A673 (cell line): ENCODE results near the gene FOLR2.

Experiments
- EZH2 ChIP-seq: fragments of 200-600 bp; sonication (generic); IDR thresholded peaks from 2 replicates; pipeline ENCODE4 v1.6.1; 2017; ENCODE audit warnings: borderline replicate concordance, low read depth, mild to moderate bottlenecking, mixed read lengths, antibody characterized with exemption, low read length; ENCODE audit not compliant: poor library complexity, severe bottlenecking
- TF ChIP-seq, protein P1 (sequence below): fragments of 300-800, 200-600 bp; sonication (generic); conservative IDR thresholded peaks from 2 replicates; pipeline ENCODE4 v1.5.1; 2017; ENCODE audit warnings: low read depth, mild to moderate bottlenecking, antibody characterized with exemption, low read length, moderate library complexity, mixed read lengths

DNA sequence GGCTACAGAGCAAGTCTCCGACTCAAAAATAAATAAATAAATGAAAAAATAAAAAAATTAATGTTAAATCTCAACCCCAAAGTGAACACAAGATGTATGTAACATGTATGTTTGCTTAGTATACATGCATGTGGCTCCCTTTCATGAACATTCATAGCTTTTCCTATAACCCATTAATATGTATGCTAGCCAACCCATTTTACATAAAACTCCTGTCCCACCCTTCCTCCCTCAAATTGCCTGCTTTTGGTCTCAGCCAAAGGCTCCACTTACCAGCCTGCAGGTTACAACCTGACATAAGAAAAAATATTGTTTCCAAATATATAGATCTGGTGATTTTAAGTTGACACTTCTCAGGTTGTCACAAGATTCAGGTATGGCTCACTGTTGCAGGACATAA, 28.3 kb upstream of the FOLR2 start:
- TF ChIP-seq, protein P1, sequence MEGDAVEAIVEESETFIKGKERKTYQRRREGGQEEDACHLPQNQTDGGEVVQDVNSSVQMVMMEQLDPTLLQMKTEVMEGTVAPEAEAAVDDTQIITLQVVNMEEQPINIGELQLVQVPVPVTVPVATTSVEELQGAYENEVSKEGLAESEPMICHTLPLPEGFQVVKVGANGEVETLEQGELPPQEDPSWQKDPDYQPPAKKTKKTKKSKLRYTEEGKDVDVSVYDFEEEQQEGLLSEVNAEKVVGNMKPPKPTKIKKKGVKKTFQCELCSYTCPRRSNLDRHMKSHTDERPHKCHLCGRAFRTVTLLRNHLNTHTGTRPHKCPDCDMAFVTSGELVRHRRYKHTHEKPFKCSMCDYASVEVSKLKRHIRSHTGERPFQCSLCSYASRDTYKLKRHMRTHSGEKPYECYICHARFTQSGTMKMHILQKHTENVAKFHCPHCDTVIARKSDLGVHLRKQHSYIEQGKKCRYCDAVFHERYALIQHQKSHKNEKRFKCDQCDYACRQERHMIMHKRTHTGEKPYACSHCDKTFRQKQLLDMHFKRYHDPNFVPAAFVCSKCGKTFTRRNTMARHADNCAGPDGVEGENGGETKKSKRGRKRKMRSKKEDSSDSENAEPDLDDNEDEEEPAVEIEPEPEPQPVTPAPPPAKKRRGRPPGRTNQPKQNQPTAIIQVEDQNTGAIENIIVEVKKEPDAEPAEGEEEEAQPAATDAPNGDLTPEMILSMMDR = no peak
- TF ChIP-seq EZH2 = no peak
